Sigmoid colon (tissue), 4 donors: Measurements from ENCODE around the gene PPP4R4.

Source experiments
- CTCF ChIP-seq, 4 experiments: fragments of 450-650 bp in 3 of 4; fragments of 200-600 bp in 1 of 4; IDR thresholded peaks; one replicate each; pipeline ENCODE4 v1.5.1; 2016 to 2019; ENCODE audit warnings: antibody characterized with exemption in 4 of 4, mild to moderate bottlenecking in 3 of 4, moderate library complexity in 2 of 4
- EP300 ChIP-seq, 4 donors: sonication (generic); formaldehyde crosslinking; IDR thresholded peaks; one replicate each; pipeline ENCODE4 v1.6.1; 2017; ENCODE audit warnings: antibody characterized with exemption in 4 of 4
- POLR2A ChIP-seq, 2 donors: fragments of 450-650 bp; IDR thresholded peaks; one replicate each; pipeline ENCODE4 v1.6.1; 2016; ENCODE audit warnings: antibody characterized with exemption in 2 of 2, mild to moderate bottlenecking in 2 of 2, moderate library complexity in 2 of 2
- POLR2AphosphoS5 ChIP-seq, 4 donors: sonication (generic); formaldehyde crosslinking; IDR thresholded peaks; one replicate each; pipeline ENCODE4 v1.6.1; 2017; ENCODE audit warnings: antibody characterized with exemption in 4 of 4

GRCh38 chr14:94313991-94314655 is 140.0 kb downstream of the PPP4R4 start:
- no peak for TF ChIP-seq CTCF (IDR thresholded peaks at IDR 0.05)
- TF ChIP-seq POLR2AphosphoS5 (IDR thresholded peaks at IDR 0.05) = no peak
- no peak for TF ChIP-seq EP300 (IDR thresholded peaks at IDR 0.05)
- TF ChIP-seq POLR2A (IDR thresholded peaks at IDR 0.05) = no peak
